SK-MEL-5 (cell line): ENCODE data around the gene PTPRCAP. TPM values are rescaled to one million over a fixed set of nuclear protein-coding genes. Genes with fewer than 3 reads are reported as not detected.

Source experiments
- DNase-seq: peaks from one replicate; pipeline ENCODE4 v3.0.0-alpha.2; 2016; ENCODE audit warnings: low read depth, low spot score
- in situ Hi-C: cut with HindIII; loops from 2 replicates; pipeline ENCODE4 v1.10.0; 2016; ENCODE audit warnings: low sequenced_read_pairs, high pct_unique_total_duplicates, low pct_unique_long_range_greater_than_20kb
- total RNA-seq: library from RNA; depleted of rRNA; stranded (reverse); fragments of >200 nt; shearing (Covaris generic); gene quantifications from 2 replicates; pipeline ENCODE4 v1.2.3, GENCODE V29; 2014

PTPRCAP gene
- total RNA-seq, 1 experiment from 2014 or later, result 0.79 TPM

DNA sequence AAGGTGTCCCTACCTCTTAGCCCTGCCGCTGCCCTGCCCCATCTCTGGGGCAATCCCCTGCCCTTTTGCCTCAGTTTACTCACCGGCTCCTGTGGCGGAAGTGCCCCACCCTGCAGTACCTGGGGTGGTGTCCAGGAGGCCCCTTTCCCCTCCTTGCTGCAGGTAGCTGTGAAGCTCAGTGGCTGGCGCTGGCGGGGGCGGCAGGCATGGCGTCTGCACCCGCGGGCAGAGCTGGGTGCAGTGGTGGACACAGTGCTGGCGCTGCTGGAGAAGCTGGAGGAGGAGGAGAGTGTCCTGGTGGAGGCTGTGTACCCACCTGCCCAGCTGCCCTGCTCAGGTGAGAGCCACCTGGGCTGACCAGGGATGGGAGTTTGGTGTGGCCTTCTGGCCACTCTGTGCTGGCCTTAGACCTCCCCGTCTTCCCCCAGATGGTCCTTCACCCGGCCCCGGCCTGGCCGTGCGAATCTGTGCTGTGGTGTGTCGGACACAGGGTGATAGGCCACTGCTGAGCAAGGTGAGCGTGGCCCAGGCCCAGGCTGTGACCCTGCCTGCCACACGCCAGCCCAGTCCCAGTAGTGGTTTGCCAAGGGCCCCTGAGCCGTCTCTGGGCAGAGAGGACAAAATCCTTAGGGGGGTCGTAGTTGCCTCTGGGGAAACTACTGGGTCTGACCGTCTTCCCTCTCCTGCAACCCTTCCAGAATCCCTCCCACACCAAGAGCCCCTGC is 18.0 kb downstream of the PTPRCAP start:
- in situ Hi-C loops, result no loop called here
- DNase-seq, result no peak

DNA sequence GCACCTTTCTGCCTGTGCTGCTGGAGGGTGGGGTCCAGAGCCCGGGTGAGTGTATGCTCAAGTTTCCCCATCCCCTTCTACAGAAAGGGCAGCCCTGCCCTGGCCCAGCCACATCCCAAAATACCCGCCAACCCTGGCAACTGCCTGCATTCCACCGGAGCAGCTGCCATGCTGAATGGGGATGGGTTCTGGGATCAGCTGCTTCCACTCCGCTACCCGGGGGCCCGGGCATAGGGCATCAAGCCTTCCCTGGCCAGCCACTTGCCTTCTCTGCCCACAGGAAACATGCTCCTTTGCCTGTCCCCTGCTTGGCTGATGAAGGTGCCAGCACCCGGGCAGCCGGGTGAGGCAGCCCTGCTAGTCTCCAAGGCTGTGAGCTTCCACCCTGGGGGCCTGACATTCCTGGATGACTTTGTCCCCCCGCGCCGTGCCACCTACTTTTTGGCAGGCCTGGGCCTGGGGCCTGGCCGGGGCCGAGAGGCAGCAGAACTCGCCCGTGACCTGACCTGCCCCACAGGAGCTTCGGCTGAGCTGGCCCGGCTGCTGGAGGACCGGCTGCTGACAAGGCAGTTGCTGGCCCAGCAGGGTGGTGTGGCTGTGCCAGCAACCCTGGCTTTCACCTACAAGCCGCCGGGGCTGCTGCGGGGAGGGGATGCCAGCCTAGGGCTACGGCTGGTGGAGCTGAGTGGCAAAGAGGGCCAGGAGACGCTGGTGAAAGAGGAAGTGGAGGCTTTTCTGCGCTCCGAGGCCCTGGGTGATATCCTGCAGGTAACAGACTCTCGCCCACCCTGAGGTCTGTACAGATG is 18.8 kb downstream of the PTPRCAP start:
- in situ Hi-C loops, result no loop called here
- no peak for DNase-seq

DNA sequence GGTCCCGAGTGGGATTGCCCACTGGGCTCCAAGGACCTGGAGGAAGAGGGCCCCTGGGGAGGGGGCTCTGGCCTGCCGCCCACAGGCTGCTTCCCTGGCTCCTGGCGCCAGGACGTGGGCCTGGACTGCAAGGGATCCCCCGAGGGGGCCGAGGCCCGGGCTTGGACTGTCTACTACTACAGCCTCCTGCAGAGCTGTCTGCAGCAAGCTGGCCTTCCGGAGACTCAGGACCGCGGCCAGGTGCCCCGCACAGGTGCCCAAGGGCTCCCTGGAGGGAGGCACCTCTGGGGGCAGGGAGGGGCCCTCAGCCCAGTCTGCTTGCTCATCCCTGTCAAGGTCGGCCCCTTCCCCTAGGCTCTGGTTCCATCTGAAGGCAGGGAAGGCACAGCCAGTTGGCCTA is 20.1 kb downstream of the PTPRCAP start:
- in situ Hi-C loops, result no loop called here
- no peak for DNase-seq

DNA sequence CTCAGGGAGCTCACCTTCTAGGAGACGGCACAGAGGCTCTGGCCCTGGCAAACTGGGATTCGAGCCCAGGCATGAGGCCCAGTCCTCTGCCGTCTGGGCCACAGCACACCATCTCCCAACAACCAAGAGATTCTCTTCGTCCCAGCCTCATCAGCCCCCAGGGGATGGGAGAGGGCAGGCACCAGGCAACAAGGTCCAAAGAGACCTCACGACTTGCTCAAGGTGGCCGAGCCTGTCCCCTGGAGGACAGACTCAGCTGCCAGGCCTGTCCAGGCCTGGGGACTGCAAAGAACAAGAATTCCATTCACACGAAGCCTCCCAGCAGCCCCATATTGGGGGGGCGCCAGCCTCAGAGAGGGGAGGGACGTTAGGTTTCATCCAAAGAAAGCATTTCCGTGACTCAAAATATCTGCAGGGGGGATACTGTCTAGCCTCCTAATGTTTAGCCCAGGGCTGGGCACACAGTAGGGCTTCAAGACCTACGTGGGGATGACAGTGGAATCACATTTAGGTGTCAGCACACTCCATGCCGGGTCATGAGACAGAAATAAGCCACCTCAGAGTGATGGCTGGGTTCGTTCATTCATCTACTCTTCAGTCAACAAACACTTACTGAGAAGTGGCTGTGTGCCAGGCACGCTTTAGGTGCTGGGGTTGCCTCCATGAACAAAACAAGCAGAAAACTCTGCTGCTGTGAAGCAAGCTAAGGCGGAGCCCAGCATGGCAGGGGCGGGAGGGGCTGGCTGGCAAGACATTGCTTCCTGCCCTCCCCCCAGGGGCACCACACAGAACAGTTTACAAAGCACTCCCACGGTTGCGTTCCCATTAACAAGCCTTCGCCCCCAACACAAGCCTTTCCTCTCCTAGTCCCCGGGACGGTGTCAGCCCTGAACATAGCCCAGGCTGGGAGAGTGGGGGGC is 20.8 kb downstream of the PTPRCAP start:
- in situ Hi-C loops, result no loop called here
- DNase-seq, result no peak

DNA sequence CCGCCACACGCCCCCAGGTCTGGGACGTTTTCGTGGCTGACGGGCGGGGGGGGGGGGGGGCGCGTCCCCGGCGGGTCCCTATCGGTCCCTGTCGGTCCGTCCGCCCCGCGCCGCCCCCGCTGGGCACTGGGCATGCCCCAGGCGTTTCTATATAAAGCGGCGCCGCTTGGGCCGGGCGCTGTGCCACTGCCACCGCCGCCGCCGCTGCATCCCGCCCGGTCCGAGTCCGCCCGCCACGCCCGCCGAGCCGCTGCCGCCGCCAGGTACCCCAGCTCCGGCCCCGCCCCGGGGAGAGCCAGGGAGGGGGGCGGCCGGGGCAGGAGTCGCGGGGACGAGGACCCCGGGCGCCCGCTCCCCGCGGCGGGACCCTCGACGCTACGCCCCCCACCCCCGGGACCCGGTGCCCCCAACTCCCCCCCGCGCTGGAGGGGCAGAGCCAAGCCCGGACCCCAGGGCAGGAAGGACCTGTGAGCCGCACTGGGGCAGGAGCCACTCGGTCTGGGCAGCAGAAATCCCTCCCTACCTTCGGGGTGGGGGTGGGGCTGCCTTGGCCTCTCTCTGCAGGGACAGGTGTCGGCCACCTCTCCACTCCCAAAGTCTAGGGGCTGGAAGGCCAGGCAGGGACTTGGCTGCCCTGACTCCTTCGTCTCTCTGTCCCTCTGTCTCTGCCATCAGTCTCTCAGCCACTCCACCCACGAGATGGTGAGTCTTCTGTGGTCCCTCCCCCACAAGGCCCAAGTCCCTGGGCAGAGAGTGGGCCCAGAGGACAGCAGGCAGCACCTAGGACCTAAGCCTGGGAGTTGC is 21.8 kb downstream of the PTPRCAP start, which contains the start of gene CARNS1:
CARNS1 (plus strand) TSS at position 178 of the 804 bp plus-strand sequence; CDS start at position 700, 522 bp downstream.
- no peak for DNase-seq
- in situ Hi-C loops, result no loop called here

DNA sequence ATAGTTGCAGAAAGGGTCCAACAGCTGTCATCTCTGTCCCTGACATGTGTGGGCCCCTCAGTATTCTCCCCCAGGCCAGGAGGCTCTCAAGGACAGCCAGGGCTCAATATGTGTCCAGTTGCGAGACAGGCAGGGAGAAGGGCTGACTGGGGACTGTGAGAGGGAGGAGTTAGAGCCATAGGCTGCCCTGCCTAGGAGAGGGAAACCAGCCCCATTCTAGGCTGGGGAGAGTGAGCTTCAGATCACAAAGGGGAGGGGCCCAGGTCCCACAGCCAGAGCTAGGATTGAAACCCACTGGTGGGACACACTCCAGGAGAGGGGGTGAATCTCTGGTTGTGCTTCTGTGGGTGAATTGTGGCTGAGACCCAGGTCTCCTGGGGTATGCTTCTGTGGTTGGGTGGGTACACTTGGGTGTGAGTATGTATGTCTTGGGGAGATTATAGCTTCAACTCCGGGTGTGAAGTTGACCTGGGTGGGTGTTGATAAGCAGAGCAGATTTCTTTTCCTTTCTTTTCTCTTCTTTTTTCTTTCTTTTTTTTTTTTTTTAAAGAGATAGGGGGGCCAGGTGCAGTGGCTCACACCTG is 24.1 kb downstream of the PTPRCAP start:
- in situ Hi-C loops, result no loop called here
- DNase-seq, result no peak

DNA sequence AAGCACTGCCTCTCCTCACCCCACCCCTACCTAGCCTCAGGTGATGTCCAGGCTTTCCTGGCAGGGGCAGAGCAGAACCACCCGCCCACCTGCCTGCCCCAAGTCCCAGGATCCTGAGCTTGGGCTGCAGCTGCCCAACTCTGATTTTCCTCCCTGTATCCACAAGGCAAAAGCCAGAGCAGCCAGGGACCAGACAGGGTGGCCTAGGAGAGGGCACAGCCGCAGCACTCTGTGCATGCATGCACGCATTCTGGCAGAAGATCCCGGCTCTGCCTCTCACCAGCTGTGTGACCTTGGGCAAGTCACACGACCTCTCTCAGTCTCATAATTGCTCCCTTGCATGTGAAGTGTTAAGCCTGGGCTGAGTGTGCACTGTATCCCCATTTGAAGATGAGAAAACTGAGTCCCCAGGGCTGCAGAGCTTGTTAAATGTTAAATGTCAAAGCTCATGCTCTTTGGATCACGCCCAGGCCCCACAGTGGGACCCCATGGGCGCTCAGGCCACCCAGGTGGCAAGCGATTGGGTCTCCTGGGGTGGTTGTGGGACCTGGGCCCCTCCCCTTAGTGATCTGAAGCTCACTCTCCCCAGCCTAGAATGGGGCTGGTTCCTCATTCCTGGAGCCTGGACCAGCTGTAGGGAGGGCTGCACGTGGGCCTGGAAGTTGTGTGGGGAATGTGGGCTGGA is 24.8 kb downstream of the PTPRCAP start:
- in situ Hi-C loops, result no loop called here
- DNase-seq, result no peak

DNA sequence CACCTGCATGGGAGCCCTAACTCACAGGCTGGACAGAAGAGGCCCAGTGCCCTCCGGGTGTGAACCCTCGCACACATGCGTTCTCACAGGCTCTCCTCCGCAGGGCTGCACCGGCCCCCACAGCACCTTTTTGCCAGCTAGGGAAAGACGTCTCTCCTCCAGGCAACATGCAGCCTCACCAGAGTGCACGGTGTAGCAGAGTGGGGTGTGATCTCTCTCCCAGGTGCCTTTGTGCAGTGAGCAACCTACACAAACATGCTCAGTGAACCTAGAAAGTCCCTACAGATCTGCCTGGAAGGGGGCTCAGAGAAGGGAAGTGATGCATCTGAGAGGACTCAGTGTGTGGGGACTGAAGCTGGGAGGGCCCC is 25.7 kb downstream of the PTPRCAP start:
- no peak for DNase-seq
- in situ Hi-C loops, result no loop called here

DNA sequence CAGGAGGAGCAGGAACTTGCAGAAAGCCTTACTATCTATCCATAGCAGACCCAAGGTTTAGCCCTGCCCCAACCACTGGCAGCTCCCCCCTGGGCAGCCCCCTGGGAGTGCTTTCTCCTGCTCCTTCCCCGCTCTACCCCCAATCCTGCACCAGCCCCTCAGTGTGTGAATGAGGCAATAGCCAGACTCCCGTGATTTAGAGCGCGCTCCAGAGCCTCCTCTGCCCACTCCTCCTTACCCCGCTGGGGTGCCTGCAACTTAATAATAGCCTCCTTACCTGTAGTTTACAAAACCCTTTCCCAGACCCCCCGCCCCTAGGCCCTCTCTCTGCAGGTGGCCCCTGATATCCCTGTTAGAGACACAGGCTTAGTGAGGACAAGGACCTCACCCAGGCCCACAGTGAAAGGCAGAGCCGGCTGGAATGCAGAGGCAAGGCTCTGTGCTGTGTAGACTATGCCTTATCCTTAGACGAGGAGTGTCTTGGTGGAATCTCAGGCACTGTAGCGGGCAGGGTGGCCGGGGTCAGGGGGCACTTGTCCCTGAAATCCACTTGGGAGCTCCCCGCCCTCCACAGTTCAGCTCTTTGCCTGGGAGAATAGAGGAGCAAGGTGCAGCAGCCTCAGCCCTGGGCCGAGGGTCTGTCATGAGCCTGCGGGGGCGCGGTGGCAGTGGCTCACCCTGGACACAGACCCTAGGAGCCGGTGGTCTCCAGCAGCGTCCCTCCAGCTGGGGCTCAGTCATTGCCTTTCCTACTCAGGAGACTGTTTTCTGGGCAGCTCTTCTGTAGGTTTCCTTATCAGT is 26.3 kb downstream of the PTPRCAP start:
- in situ Hi-C loops, result no loop called here
- no peak for DNase-seq

DNA sequence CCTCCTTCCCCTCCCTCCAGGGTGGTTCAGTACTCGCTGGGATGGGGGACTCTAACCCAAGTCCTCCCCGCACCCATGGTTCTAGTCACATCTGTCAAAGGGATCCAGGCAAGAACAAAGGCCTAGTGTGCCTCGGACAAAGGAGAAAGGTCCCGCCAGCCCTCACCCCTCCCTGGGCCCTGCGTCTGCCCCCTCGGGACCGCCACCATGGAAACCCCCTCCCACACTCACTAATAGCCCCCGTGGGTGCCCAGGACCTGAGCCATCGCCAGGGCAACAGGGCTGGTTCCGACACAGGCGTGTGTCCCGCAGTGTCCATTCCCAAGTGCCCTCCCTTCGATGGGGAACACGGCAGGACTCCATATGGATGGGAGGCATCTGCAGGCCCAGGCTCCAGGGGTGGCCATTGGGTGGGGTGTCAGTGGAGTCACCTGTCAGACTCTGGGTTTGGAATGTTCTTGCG is 27.1 kb downstream of the PTPRCAP start:
- in situ Hi-C loops, result no loop called here
- DNase-seq, result no peak

DNA sequence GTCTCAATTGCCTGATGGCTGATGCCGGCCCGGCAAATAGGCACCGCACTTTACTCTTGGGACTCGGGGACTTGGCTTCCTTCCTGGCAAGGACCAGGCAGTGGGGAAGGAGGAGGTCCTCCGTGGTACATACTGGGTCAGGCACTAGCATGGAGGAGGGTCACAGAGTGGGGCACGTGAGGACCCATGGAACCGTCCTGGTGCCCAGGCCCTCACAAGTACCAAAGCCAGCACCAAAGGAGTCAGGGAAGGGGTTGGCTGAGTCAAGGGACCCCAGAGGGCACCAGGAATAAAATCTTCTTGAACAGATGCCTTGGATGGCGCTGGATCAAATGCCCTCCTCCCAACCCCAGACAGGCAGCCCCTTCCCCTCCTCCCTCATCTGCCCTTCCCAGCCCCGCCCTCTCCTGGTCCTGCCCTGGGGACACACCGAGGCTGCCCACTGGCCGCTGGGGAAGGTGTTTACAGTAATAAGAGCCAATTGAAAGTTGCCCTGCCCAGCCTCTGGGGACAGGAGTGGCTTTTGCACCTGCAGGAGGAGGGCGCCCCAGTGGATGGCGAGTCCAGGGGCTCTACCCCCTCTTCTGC is 27.6 kb downstream of the PTPRCAP start:
- DNase-seq, result no peak
- in situ Hi-C loops, result no loop called here

DNA sequence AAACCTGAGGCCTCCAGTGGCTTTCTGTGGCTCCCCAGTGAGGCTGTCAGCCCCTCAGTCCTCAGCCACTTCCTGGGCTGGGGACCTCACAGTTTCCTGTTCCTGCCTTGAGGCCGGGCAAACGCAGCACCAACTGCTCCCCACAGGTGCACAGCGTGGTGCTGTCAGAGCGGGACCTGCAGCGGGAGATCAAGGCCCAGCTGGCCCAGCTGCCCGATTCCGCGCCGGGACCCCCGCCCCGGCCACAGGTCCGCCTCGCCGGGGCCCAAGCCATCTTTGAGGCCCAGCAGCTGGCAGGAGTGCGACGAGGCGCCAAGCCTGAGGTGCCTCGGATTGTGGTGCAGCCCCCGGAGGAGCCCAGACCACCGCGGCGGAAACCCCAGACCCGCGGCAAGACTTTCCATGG is 28.2 kb downstream of the PTPRCAP start:
- in situ Hi-C loops, result no loop called here

DNA sequence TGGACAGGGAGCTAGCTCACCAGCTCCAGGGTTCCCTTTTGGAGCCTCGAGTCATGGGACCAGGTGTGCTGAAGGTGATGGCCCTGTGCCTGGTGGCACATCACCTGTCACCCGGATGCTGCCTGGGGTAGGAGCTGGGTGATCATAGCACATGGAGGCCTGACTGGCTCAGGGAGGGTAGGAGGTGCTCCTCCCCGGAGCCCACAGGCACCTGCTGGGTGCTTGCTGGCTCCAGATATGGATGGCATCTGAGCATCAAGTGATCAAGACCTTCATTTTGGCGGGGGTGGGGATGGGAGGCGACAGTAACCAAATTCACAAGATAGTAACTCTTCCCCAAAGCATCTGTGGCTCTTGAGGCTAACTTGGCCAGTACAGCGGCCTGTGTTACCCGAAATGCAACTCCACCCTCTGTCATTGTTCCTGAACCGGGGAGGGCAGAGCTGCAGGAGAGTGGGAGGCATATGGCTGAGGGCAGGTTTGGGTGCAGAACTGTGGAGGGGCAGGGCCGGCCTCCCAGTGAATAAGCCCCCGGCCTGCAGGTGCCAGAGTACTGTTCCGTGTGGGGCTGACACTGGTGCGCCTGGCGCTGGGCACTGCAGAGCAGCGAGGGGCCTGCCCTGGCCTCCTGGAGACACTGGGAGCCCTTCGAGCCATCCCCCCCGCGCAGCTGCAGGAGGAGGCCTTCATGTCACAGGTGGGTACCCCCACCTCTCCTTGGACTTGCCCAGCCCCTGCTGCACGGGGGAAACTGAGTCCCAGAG is 28.9 kb downstream of the PTPRCAP start:
- DNase-seq, result no peak
- in situ Hi-C loops, result no loop called here

More for the DNA sequence above, 28.2 kb downstream of the PTPRCAP start:
- no peak for DNase-seq

DNA sequence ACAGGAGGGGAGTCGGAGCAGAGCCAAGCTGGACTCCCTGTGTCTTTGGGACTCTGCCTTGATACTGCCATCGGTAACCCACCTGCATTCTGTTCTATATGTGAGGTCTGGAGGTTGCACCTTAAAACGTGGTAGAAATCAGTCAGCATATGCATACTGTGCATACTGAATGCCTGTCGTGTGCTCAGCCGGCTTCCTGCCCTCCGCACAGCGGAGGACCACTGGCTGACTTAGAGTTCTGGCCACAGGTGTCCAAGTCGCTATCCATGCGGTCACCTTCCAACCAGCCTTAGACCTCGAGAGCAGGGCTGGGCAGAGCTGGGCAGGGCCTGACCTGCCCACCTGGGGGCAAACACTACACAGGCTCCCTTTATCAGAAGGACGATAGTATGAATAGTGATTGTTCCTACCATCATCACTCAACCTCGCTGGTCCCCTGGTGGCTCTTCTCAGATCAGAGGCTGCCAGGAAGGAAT is 29.8 kb downstream of the PTPRCAP start:
- in situ Hi-C loops, result no loop called here
- no peak for DNase-seq
